Measurements from ENCODE around the gene SACM1L.
"Not testable (repeated sequence)": the region's sequence is repeated elsewhere in the genome, so short reads cannot be mapped to it uniquely, and the experiment has no call there.

Gene SACM1L

DNA sequence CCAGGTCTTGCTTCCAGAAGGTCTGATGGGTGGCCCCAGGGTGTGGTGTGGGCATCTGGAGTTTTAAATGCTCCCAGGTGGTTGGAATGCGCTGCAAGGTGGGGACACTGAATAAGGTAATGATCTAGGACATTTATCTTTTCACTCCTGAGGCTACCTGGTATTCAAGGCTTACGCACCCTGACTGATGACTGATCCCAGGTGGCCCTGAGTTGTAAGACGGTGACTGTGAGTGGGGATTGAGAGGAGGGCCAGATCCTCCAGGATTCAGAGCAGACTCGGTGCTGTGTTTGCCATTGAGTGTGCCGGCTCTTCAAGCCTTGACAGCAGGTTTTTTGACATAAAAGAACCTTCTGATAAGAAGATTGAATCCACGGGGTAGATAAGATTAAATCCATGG lies 66.9 kb downstream of the SACM1L start:
- in situ Hi-C loops (cut with HindIII; ENCODE audit: low sequenced_read_pairs), result no loop called here
- TF ChIP-seq, protein P1, sequence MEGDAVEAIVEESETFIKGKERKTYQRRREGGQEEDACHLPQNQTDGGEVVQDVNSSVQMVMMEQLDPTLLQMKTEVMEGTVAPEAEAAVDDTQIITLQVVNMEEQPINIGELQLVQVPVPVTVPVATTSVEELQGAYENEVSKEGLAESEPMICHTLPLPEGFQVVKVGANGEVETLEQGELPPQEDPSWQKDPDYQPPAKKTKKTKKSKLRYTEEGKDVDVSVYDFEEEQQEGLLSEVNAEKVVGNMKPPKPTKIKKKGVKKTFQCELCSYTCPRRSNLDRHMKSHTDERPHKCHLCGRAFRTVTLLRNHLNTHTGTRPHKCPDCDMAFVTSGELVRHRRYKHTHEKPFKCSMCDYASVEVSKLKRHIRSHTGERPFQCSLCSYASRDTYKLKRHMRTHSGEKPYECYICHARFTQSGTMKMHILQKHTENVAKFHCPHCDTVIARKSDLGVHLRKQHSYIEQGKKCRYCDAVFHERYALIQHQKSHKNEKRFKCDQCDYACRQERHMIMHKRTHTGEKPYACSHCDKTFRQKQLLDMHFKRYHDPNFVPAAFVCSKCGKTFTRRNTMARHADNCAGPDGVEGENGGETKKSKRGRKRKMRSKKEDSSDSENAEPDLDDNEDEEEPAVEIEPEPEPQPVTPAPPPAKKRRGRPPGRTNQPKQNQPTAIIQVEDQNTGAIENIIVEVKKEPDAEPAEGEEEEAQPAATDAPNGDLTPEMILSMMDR (IDR thresholded peaks at IDR 0.05; ENCODE audit: low read depth, low read length, missing control alignments), result no peak
- no peak for DNase-seq (ENCODE audit: low read depth)
- no peak overlapping the region for H3K4me3 ChIP-seq (ENCODE audit: low read depth, low read length)

DNA sequence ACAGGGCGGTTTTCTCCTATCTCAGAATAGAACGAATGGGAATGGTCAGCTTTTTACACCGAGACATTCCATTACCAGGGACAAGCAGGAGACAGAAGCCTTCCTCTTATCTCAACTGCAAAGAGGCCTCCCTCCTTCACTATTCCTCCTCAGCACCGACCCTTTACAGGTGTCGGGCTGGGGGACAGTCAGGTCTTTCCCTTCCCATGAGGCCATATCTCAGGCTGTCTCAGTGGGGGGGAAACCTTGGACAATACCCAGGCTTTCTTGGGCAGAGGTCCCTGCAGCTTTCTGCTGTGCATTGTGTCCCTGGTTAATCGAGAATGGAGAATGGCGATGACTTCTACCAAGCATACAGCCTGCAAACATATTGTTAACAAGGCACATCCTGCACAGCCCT lies 67.9 kb downstream of the SACM1L start:
- DNase-seq (ENCODE audit: low read depth); H3K4me3 ChIP-seq (ENCODE audit: low read depth, low read length); in situ Hi-C loops (cut with HindIII; ENCODE audit: low sequenced_read_pairs): not testable (repeated sequence)

DNA sequence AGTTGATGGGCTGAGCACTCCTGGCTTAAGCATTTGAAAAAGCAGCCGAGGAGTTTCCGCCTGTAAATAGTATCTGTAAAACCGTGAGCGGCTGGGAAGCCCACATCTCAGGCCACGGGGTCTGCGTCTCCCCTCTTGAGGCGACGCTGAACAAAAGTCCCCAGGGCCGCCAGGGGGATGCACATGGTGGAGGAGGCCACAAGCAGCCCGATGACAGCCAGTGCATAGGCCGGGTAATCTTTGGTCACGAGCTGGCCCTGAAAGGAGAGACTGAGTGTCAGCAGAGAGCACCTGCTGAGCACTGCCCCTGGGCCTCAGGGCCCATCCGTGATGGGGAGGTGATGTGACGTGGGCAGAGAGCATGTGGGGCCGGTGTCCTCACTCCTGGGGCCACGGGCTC lies 69.7 kb downstream of the SACM1L start:
- in situ Hi-C loops (cut with HindIII; ENCODE audit: low sequenced_read_pairs), result no loop called here
- DNase-seq (ENCODE audit: low read depth), result no peak
- TF ChIP-seq, protein P1 (IDR thresholded peaks at IDR 0.05; ENCODE audit: low read depth, low read length, missing control alignments), result no peak
- H3K4me3 ChIP-seq (ENCODE audit: low read depth, low read length), result no peak overlapping the region

DNA sequence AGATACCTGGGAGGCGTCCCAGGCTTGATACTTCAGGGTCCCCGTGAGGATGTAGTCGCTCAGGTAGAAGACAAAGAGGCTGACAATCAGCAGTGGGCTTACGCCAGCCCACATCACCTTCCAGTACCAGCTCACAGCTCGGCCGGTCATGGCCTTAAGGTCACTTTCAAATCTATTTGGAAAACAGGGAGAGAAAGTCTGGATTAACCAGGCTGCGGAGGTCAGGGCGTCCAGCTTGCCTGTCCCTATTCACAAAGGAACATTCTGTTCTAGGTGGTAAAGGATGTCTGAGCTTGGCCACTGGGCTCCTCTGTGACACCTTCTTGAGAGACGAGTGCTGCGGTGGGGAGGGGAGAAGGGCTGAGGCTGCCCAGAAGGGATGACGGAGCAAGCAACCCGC lies 70.7 kb downstream of the SACM1L start:
- in situ Hi-C loops (cut with HindIII; ENCODE audit: low sequenced_read_pairs), result no loop called here

DNA sequence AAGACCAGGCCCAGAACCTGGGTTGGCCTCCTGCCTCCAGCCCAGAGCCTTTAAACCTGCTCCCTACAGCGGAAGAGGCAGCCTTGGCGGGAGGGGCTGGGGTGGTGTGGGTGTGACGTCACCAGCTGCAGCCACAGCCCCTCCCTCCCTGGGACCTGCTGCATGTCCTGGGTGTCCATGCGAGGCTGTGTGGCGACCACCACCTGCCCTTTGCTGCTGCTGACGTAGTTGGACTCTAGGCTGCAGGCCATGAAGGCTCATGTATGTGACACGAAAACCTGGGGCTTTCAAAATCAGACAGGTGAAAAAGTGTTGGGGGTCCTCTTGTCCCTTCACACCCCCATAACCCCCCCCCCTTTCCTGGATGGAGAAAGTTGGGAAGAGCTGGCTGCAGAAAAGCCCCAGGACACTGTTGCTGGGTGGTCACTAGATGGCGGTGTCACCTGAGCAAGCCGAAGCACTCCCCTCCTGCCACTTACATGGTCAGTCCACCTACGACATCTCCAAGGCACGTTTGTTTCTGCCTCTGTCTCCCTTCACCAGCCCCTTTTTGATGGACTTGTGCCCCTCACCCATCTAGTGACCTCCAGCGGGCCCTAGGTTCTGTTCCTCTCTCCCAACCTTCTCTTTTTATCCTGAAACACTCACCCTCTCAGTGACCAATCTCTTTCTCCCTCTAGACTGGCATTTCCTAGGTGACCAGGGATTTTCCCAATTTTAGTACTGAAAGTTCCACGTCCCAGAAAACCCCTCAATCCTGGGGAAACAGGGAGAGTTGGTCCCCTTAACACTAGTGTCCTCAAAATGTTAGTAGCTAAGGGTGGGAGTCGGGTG lies 71.9 kb downstream of the SACM1L start:
- in situ Hi-C loops (cut with HindIII; ENCODE audit: low sequenced_read_pairs), result no loop called here
- peak; percentile 29 for DNase-seq (ENCODE audit: low read depth)
- TF ChIP-seq, protein P1 (IDR thresholded peaks at IDR 0.05; ENCODE audit: low read depth, low read length, missing control alignments), result peak; percentile 87
- H3K4me3 ChIP-seq (ENCODE audit: low read depth, low read length), result no peak overlapping the region

More for the DNA sequence above, 70.7 kb downstream of the SACM1L start:
- DNase-seq (ENCODE audit: low read depth), result no peak
- TF ChIP-seq, protein P1 (IDR thresholded peaks at IDR 0.05; ENCODE audit: low read depth, low read length, missing control alignments), result no peak
- no peak overlapping the region for H3K4me3 ChIP-seq (ENCODE audit: low read depth, low read length)

DNA sequence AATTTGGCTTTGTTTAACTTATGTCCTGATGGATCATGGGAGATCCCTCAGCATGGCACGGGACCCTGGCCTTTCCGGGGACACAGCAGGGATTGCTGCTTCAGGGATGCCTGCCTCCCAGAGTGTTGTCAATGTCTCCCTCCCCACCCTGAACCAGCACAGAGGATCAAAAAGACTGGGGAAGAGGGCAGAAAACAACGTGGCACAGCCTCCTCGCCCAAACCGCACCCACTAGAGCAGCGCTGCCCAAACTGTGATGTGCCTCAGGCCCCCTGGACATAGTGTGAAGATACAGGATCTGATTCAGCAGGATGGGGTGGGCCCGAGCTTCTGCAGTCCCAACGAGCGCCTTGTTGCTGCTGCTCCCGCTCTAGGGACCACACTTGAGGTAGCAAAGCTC lies 72.6 kb downstream of the SACM1L start:
- TF ChIP-seq, protein P1 (IDR thresholded peaks at IDR 0.05; ENCODE audit: low read depth, low read length, missing control alignments), result no peak
- DNase-seq (ENCODE audit: low read depth), result no peak
- in situ Hi-C loops (cut with HindIII; ENCODE audit: low sequenced_read_pairs), result no loop called here
- H3K4me3 ChIP-seq (ENCODE audit: low read depth, low read length), result no peak overlapping the region

DNA sequence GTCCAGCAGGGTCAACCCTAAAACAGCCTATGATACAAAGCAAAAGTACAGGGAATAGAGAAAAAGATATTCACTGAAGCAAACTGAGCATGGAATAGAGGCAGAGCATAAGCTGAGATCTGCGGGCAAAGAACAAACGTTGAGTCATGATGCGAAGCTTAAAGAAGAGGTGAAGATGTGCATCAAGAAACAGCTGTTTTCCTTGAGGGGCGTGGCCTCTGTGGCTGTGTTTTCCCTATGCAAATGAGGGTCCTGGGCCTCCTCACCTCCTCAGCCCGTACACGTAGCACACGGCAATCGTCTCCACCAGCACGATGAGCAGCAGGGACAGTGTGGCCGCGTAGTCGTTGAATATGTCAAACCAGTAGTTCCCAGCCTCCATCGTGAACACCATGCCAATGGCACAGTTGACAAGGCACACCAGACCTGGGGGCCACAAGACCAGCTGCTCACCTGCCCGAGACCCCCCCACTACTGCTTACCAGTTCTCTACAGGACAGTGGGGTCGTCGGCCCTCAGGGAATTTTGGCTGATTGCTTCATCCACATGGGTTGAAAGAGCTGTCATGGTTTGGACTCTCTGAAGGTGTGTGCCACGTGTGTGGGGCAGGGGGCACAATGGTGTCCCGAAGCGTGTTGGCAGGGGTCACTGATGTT lies 73.6 kb downstream of the SACM1L start:
- DNase-seq (ENCODE audit: low read depth), result no peak
- TF ChIP-seq, protein P1 (IDR thresholded peaks at IDR 0.05; ENCODE audit: low read depth, low read length, missing control alignments), result no peak
- in situ Hi-C loops (cut with HindIII; ENCODE audit: low sequenced_read_pairs), result no loop called here
- no peak overlapping the region for H3K4me3 ChIP-seq (ENCODE audit: low read depth, low read length)
